Measurements from ENCODE around the gene LIMK2. TPM values are rescaled to one million over a fixed set of nuclear protein-coding genes. Genes with fewer than 3 reads are reported as not detected.

LIMK2 gene
- total and polyA plus RNA-seq, 9 of the 15 experiments (the other 6 are each of a cell fraction or from before 2014, with no cell fraction given): 1.1 to 14.5 (median 8.5) TPM

GRCh38 chr22:31218565-31219262 lies 6.6 kb downstream of the LIMK2 start:
- peaks cover 22% of the 10 kb centered on the region for H3K79me2 ChIP-seq (ENCODE audit: control insufficient read depth, insufficient read depth, low read length)
- 86% methylated on average over 4 of the region's 4 CpGs for WGBS (ENCODE audit: insufficient coverage, low coverage, missing lambda C conversion rate)
- no peak overlapping the region for H2AFZ ChIP-seq (ENCODE audit: low read depth, low read length)
- no peak overlapping the region for H3K4me2 ChIP-seq (ENCODE audit: insufficient read depth, low read length)
- peaks cover 7% of the 10 kb centered on the region; the same call in 2 of the 3 replicates for H3K36me3 ChIP-seq (ENCODE audit: control insufficient read depth, insufficient read depth, low read length)
- peaks cover 8 to 22% of the 10 kb centered on the region in 2 experiments for H3K4me1 ChIP-seq (replicated peaks in 1 of 2; ENCODE audit: control insufficient read depth in 2 of 2, insufficient read depth in 2 of 2, low read length in 2 of 2)
- H3K9ac ChIP-seq (ENCODE audit: insufficient read depth in 1 of 2, low read depth in 2 of 2, low read length in 2 of 2): no peak overlapping the region
- no peak overlapping the region for H3K27ac ChIP-seq (ENCODE audit: extremely low read depth, low read depth, low read length)
- TF ChIP-seq MEF2D (tag; conservative IDR thresholded peaks at IDR 0.05; ENCODE audit: low read depth) (no peak), TAF9B (IDR thresholded peaks at IDR 0.05; ENCODE audit: partially characterized antibody) (no peak), COPS2 (conservative IDR thresholded peaks at IDR 0.05) (no peak)
- TF ChIP-seq, protein P1, sequence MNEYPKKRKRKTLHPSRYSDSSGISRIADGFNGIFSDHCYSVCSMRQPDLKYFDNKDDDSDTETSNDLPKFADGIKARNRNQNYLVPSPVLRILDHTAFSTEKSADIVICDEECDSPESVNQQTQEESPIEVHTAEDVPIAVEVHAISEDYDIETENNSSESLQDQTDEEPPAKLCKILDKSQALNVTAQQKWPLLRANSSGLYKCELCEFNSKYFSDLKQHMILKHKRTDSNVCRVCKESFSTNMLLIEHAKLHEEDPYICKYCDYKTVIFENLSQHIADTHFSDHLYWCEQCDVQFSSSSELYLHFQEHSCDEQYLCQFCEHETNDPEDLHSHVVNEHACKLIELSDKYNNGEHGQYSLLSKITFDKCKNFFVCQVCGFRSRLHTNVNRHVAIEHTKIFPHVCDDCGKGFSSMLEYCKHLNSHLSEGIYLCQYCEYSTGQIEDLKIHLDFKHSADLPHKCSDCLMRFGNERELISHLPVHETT (CRISPR knock-in tag; conservative IDR thresholded peaks at IDR 0.05 in 1 of 2, IDR thresholded peaks at IDR 0.05 in 1 of 2): no peak
- intact Hi-C loops (cut with micrococcal nuclease) (no loop called here), in situ Hi-C loops (cut with MboI) (no loop called here)
- no peaks in the 10 kb centered on the region for H4K20me1 ChIP-seq (replicated peaks; ENCODE audit: control insufficient read depth, insufficient read depth, low read length)
- BruUV-seq (replicated peaks): no TSS peak
- no peaks in the 10 kb centered on the region; the same call in 1 of the 2 replicates for H3K9me3 ChIP-seq (replicated peaks; ENCODE audit: control insufficient read depth, insufficient read depth, low read depth, low read length)
- ChIA-PET CTCF (ENCODE audit: low intra/inter-chr PET ratio) (interaction anchor here (1.1 kb wide), 1 partner anchor 12 kb away, joined by 3 read pairs; no protein-coding TSS in a partner anchor), POLR2A (interaction anchor here (0.6 to 1.8 kb wide), 6 partner anchors 9 to 416 kb away, joined by 3 to 7 read pairs (median 3); no protein-coding TSS in a partner anchor)
- no peak for DNase-seq (ENCODE audit: extremely low read depth in 1 of 4, low spot score in 3 of 4)
- H3K27me3 ChIP-seq (ENCODE audit: control insufficient read depth in 2 of 2, insufficient read depth in 2 of 2, low read length in 2 of 2): no peaks in the 10 kb centered on the region
- no peak for FAIRE-seq
- H3K9me1 ChIP-seq (ENCODE audit: control insufficient read depth, insufficient read depth, low read length): no peaks in the 10 kb centered on the region
- no peak overlapping the region for H3K4me3 ChIP-seq
- ATAC-seq: no peak

Data from K562 (cell line).